HG02623 (cell line): ENCODE results near the gene IRF6.

Experiments used
- ATAC-seq: cut with Tn5 transposase; IDR thresholded peaks from one replicate; pipeline ENCODE4 v1.9.1; 2021; ENCODE audit warnings: moderate library complexity; ENCODE audit not compliant: unreplicated experiment

IRF6 gene

DNA sequence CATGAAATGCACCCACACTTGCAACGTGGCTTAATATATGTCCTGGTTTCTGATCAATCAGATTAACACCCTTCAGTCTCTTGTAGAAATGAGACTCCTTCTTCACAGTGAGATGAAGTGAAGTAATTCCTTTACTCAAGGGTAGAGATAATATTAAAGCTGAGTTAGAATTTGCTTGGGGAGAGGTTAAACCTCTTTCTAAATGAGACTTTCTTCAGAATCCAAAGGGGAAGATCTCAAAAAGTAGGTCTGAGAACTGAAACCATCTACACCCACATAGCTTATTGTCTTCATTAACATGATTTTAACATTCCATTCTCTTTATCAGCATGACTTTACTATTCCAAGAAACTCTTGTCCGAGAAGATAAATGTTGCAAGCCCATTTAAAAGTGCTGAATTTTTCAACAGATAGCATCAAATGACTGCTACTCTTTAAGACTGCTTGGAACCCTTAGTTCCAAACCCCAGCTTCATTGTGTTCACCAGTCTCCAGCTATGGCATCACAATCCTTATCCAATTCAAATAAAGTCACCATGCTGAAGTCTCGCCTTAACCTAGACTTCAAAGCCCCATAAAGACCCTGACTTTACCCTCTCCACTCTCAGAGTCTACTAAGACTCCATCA, 69.3 kb downstream of the IRF6 start:
- no peak for ATAC-seq
